HCT116 (cell line): ENCODE measurements around the gene GALNT17. TPM values are rescaled to one million over a fixed set of nuclear protein-coding genes. Genes with fewer than 3 reads are reported as not detected.

ENCODE experiments used
- ATAC-seq: fragments of 200-7000 bp; cut with Tn5 transposase; 2 replicates; pipeline ENCODE4 v1.9.1; 2020; ENCODE audit warnings: mild to moderate bottlenecking, moderate library complexity
- BruUV-seq: library from RNA; stranded (reverse); fragments of 400-500 nt; replicated peaks from 2 replicates; lab custom pipeline; 2021; lab: Mats Ljungman, UMichigan
- CTCF ChIA-PET: fragments of 300-600 bp; sonication (Branson Sonifier 250); formaldehyde crosslinking; loops from one replicate; lab custom pipeline; 2021; ENCODE audit warnings: antibody characterized with exemption; lab: Charles Lee
- POLR2A ChIA-PET: fragments of 300-600, 350-600 bp; sonication (Branson Sonifier 250); formaldehyde crosslinking; loops from one replicate; lab custom pipeline; 2021; ENCODE audit warnings: antibody characterized with exemption; lab: Charles Lee
- RAD21 ChIA-PET, 2 experiments: fragments of 300-600 bp; sonication (Branson Sonifier 250); formaldehyde crosslinking; loops; one replicate each; lab custom pipeline; 2023; ENCODE audit warnings: low total read pairs in 2 of 2; ENCODE audit not compliant: uncharacterized antibody in 2 of 2, unreplicated experiment in 2 of 2, low non-redundant PET in 1 of 2; lab: Charles Lee
- DNase-seq: peaks from one replicate; pipeline ENCODE4 v3.0.0-alpha.2; 2010; ENCODE audit warnings: low read depth, low spot score
- H2AFZ ChIP-seq: fragments of 200-600 bp; shearing (Covaris generic), sonication (generic); 2 replicates; pipeline ENCODE4 v1.6.1; 2017; ENCODE audit warnings: low read depth, mixed run types, mixed read lengths, antibody characterized with exemption, low read length; ENCODE audit not compliant: poor library complexity, severe bottlenecking
- H3K27ac ChIP-seq: 2 replicates; pipeline ENCODE4 v1.5.1; 2012; ENCODE audit warnings: low read depth, low read length
- H3K27me3 ChIP-seq: fragments of 200-600 bp; sonication (generic); 2 replicates; pipeline ENCODE4 v1.6.1; 2016; ENCODE audit warnings: mixed run types, low read length, mixed read lengths; ENCODE audit not compliant: insufficient read depth
- H3K36me3 ChIP-seq, 2 experiments: fragments of 200-500 bp in 1 of 2; fragments of 200-600 bp in 1 of 2; sonication (Bioruptor generic) in 1 of 2; sonication (generic) in 1 of 2; 2 replicates each; pipeline versions ENCODE4 v1.5.1 to v1.6.1; 2014 to 2016; ENCODE audit warnings: low read length in 2 of 2, inconsistent platforms in 1 of 2, mixed read lengths in 1 of 2, mixed run types in 1 of 2; ENCODE audit not compliant: insufficient read depth in 2 of 2, control insufficient read depth in 1 of 2
- H3K4me1 ChIP-seq, 2 experiments: fragments of 200-600 bp in 1 of 2; sonication (generic) in 1 of 2; 2 replicates each; pipeline versions ENCODE4 v1.5.1 to v1.6.1; 2012 to 2017; ENCODE audit warnings: low read length in 2 of 2, inconsistent platforms in 1 of 2, mild to moderate bottlenecking in 1 of 2, mixed read lengths in 1 of 2, mixed run types in 1 of 2, moderate library complexity in 1 of 2; ENCODE audit not compliant: insufficient read depth in 2 of 2, control insufficient read depth in 1 of 2
- H3K4me2 ChIP-seq: fragments of 200-600 bp; sonication (generic); 2 replicates; pipeline ENCODE4 v1.6.1; 2017; ENCODE audit warnings: mixed run types, low read length, mixed read lengths
- H3K4me3 ChIP-seq, 2 experiments: fragments of 200-600 bp in 1 of 2; sonication (generic) in 1 of 2; replicated peaks in 1 of 2; 2 replicates each; pipeline ENCODE4 v1.5.1; 2011 to 2016; ENCODE audit warnings: low read length in 2 of 2, control low read depth in 1 of 2, low read depth in 1 of 2, mild to moderate bottlenecking in 1 of 2, mixed read lengths in 1 of 2, mixed run types in 1 of 2
- H3K79me2 ChIP-seq: fragments of 200-600 bp; sonication (generic); 2 replicates; pipeline ENCODE4 v1.6.1; 2017; ENCODE audit warnings: mild to moderate bottlenecking, mixed run types, low read length, moderate library complexity, mixed read lengths; ENCODE audit not compliant: insufficient read depth
- H3K9ac ChIP-seq: fragments of 200-600 bp; sonication (generic); 2 replicates; pipeline ENCODE4 v1.6.1; 2016; ENCODE audit warnings: low read length, mixed read lengths
- H3K9me2 ChIP-seq: fragments of 200-600 bp; sonication (generic), shearing (Covaris generic); 2 replicates; pipeline ENCODE4 v1.6.1; 2017; ENCODE audit warnings: mixed run types, mild to moderate bottlenecking, moderate library complexity; ENCODE audit not compliant: insufficient read depth
- H3K9me3 ChIP-seq, 2 experiments: fragments of 200-500 bp in 1 of 2; fragments of 200-600 bp in 1 of 2; sonication (Bioruptor generic) in 1 of 2; sonication (generic) in 1 of 2; 2 replicates each; pipeline ENCODE4 v1.6.1; 2014 to 2017; ENCODE audit warnings: low read length in 2 of 2, mixed read lengths in 2 of 2, inconsistent platforms in 1 of 2, low read depth in 1 of 2, mild to moderate bottlenecking in 1 of 2, mixed run types in 1 of 2, moderate library complexity in 1 of 2; ENCODE audit not compliant: control insufficient read depth in 1 of 2, insufficient read depth in 1 of 2
- H4K20me1 ChIP-seq: fragments of 200-600 bp; sonication (generic), shearing (Covaris generic); 2 replicates; pipeline ENCODE4 v1.6.1; 2017; ENCODE audit warnings: mixed run types, mild to moderate bottlenecking, moderate library complexity; ENCODE audit not compliant: insufficient read depth
- ELF1 ChIP-seq: IDR thresholded peaks from 2 replicates; pipeline ENCODE4 v1.6.1; 2012; ENCODE audit warnings: low read depth, borderline replicate concordance
- EZH2 ChIP-seq: fragments of 200-600 bp; sonication (generic); IDR thresholded peaks from 2 replicates; pipeline ENCODE4 v1.6.1; 2017; ENCODE audit warnings: antibody characterized with exemption, mixed run types
- FOSL1 ChIP-seq: IDR thresholded peaks from 2 replicates; pipeline ENCODE4 v1.6.1; 2012; ENCODE audit warnings: low read depth
- REST ChIP-seq: IDR thresholded peaks from 2 replicates; pipeline ENCODE4 v1.6.1; 2012; ENCODE audit warnings: low read depth
- SRF ChIP-seq: IDR thresholded peaks from 2 replicates; pipeline ENCODE4 v1.6.1; 2012; ENCODE audit warnings: low read depth
- TCF7L2 ChIP-seq: IDR thresholded peaks from 2 replicates; pipeline ENCODE4 v1.7.0; 2011; ENCODE audit warnings: borderline replicate concordance, inconsistent platforms; ENCODE audit not compliant: insufficient read depth, insufficient read length; ENCODE audit errors: extremely low read depth
- YY1 ChIP-seq: IDR thresholded peaks from 2 replicates; pipeline ENCODE4 v1.6.1; 2011; ENCODE audit warnings: low read length, low read depth, moderate library complexity, mild to moderate bottlenecking; ENCODE audit not compliant: insufficient replicate concordance; ENCODE audit errors: extremely low read depth
- ZBTB33 ChIP-seq: IDR thresholded peaks from 2 replicates; pipeline ENCODE4 v1.6.1; 2011; ENCODE audit warnings: mild to moderate bottlenecking, low read length, moderate library complexity; ENCODE audit not compliant: insufficient replicate concordance; ENCODE audit errors: extremely low read depth
- ZFX ChIP-seq: fragments of 450-650 bp; IDR thresholded peaks from 2 replicates; pipeline ENCODE4 v1.6.1; 2017
- intact Hi-C: fragments of 100-400 bp; cut with micrococcal nuclease; formaldehyde crosslinking; loops from 2 replicates; pipeline ENCODE4 v1.10.0; 2022
- total RNA-seq: library from RNA; stranded (reverse); gene quantifications from one replicate; pipeline ENCODE4 v1.2.1, GENCODE V29; 2021; ENCODE audit not compliant: unreplicated experiment

The GALNT17 gene
- total RNA-seq, 1 experiment from 2014 or later = not detected

- POLR2A ChIA-PET = no interaction called here
- RAD21 ChIA-PET = no interaction called here
- Histone ChIP-seq H3K9ac (no peak overlapping the region), H2AFZ (no peak overlapping the region), H3K4me2 (no peak overlapping the region), H3K27ac (no peak overlapping the region), H4K20me1 (no peaks in the 10 kb centered on the region), H3K9me2 (no peaks in the 10 kb centered on the region), H3K4me1 (no peaks in the 10 kb centered on the region), H3K27me3 (no peaks in the 10 kb centered on the region), H3K9me3 (peaks cover 8 to 12% of the 10 kb centered on the region in 2 experiments; a peak in 2 of 4 replicates), H3K36me3 (no peaks in the 10 kb centered on the region), H3K79me2 (no peaks in the 10 kb centered on the region), H3K4me3 (no peak overlapping the region)
- no peak for ATAC-seq
- no peak for DNase-seq
- BruUV-seq = no TSS peak
- intact Hi-C loops = no loop called here
- CTCF ChIA-PET = no interaction called here
- no peak for TF ChIP-seq EZH2
- TF ChIP-seq YY1 = no peak
- TF ChIP-seq ZBTB33 = no peak
- no peak for TF ChIP-seq ELF1
- no peak for TF ChIP-seq TCF7L2
- no peak for TF ChIP-seq SRF
- TF ChIP-seq FOSL1 = no peak
- TF ChIP-seq REST = no peak
- no peak for TF ChIP-seq ZFX
- TF ChIP-seq, all 23 proteins: peak for 0
Measured at GRCh38 chr7:71636329-71636728, 504.4 kb downstream of the GALNT17 start.
